ENCODE results near the gene SLC29A1.
A peak's percentile ranks its signal among the peaks of the same experiment; 100 is the strongest.

Gene SLC29A1

GRCh38 chr6:44265007-44265721, 41.8 kb downstream of the SLC29A1 start, which contains the start of gene NFKBIE:
Gene NFKBIE, minus strand, starts transcription at chr6:44265551. Its CDS starts 205 bp downstream, at chr6:44265346.
- Histone ChIP-seq H3K4me1 (ENCODE audit: insufficient read depth, insufficient read length) (peaks cover 27% of the 10 kb centered on the region), H3K36me3 (ENCODE audit: insufficient read depth, insufficient read length, low read length) (peaks cover 27% of the 10 kb centered on the region), H3K9ac (ENCODE audit: insufficient read length, low read depth) (peak within 1 kb of the TSS; percentile 83), H3K9me3 (ENCODE audit: insufficient read depth, low read length) (no peaks in the 10 kb centered on the region), H3K4me3 (ENCODE audit: insufficient read length, low read depth) (peak within 1 kb of the TSS; percentile 74), H3K27me3 (ENCODE audit: insufficient read depth, insufficient read length) (peaks cover 27% of the 10 kb centered on the region)
- TF ChIP-seq YY1 (IDR thresholded peaks at IDR 0.05; ENCODE audit: insufficient read depth, insufficient read length) = no peak
- TF ChIP-seq ZNF274 (IDR thresholded peaks at IDR 0.05; ENCODE audit: low read depth, low read length) = no peak
- TF ChIP-seq SUZ12 (IDR thresholded peaks at IDR 0.05; ENCODE audit: extremely low read depth, insufficient read depth, insufficient read length) = no peak
- peak; percentile 58 for DNase-seq (ENCODE audit: low read depth, low spot score)

- no peaks in the 10 kb centered on the region for H3K9me3 ChIP-seq (ENCODE audit: insufficient read depth, low read length)
- no peak for TF ChIP-seq ZNF274 (IDR thresholded peaks at IDR 0.05; ENCODE audit: low read depth, low read length)
- TF ChIP-seq YY1 (IDR thresholded peaks at IDR 0.05; ENCODE audit: insufficient read depth, insufficient read length) = no peak
- TF ChIP-seq SUZ12 (IDR thresholded peaks at IDR 0.05; ENCODE audit: extremely low read depth, insufficient read depth, insufficient read length) = no peak
- no peak overlapping the region for H3K4me3 ChIP-seq (ENCODE audit: insufficient read length, low read depth)
- no peak overlapping the region for H3K9ac ChIP-seq (ENCODE audit: insufficient read length, low read depth)
- peaks cover 27% of the 10 kb centered on the region for H3K4me1 ChIP-seq (ENCODE audit: insufficient read depth, insufficient read length)
- peaks cover 27% of the 10 kb centered on the region for H3K27me3 ChIP-seq (ENCODE audit: insufficient read depth, insufficient read length)
- no peak for DNase-seq (ENCODE audit: low read depth, low spot score)
- peaks cover 21% of the 10 kb centered on the region for H3K36me3 ChIP-seq (ENCODE audit: insufficient read depth, insufficient read length, low read length)
These were observed 42.4 kb downstream of the SLC29A1 start for GRCh38 chr6:44265722-44266233.

- no peak overlapping the region for H3K4me3 ChIP-seq (ENCODE audit: insufficient read length, low read depth)
- H3K4me1 ChIP-seq (ENCODE audit: insufficient read depth, insufficient read length) = peaks cover 27% of the 10 kb centered on the region
- H3K36me3 ChIP-seq (ENCODE audit: insufficient read depth, insufficient read length, low read length) = peaks cover 15% of the 10 kb centered on the region
- TF ChIP-seq ZNF274 (IDR thresholded peaks at IDR 0.05; ENCODE audit: low read depth, low read length) (no peak), SUZ12 (IDR thresholded peaks at IDR 0.05; ENCODE audit: extremely low read depth, insufficient read depth, insufficient read length) (no peak), YY1 (IDR thresholded peaks at IDR 0.05; ENCODE audit: insufficient read depth, insufficient read length) (no peak)
- H3K27me3 ChIP-seq (ENCODE audit: insufficient read depth, insufficient read length) = peaks cover 27% of the 10 kb centered on the region
- DNase-seq (ENCODE audit: low read depth, low spot score) = no peak
- no peaks in the 10 kb centered on the region for H3K9me3 ChIP-seq (ENCODE audit: insufficient read depth, low read length)
- H3K9ac ChIP-seq (ENCODE audit: insufficient read length, low read depth) = no peak overlapping the region
These were observed 43.0 kb downstream of the SLC29A1 start for GRCh38 chr6:44266347-44266746.

- H3K36me3 ChIP-seq (ENCODE audit: insufficient read depth, insufficient read length, low read length) = peaks cover 6% of the 10 kb centered on the region
- no peaks in the 10 kb centered on the region for H3K9me3 ChIP-seq (ENCODE audit: insufficient read depth, low read length)
- H3K4me3 ChIP-seq (ENCODE audit: insufficient read length, low read depth) = no peak overlapping the region
- H3K4me1 ChIP-seq (ENCODE audit: insufficient read depth, insufficient read length) = peaks cover 25% of the 10 kb centered on the region
- H3K27me3 ChIP-seq (ENCODE audit: insufficient read depth, insufficient read length) = peaks cover 27% of the 10 kb centered on the region
- H3K9ac ChIP-seq (ENCODE audit: insufficient read length, low read depth) = no peak overlapping the region
- DNase-seq (ENCODE audit: low read depth, low spot score) = no peak
- no peak for TF ChIP-seq SUZ12 (IDR thresholded peaks at IDR 0.05; ENCODE audit: extremely low read depth, insufficient read depth, insufficient read length)
- TF ChIP-seq ZNF274 (IDR thresholded peaks at IDR 0.05; ENCODE audit: low read depth, low read length) = no peak
- no peak for TF ChIP-seq YY1 (IDR thresholded peaks at IDR 0.05; ENCODE audit: insufficient read depth, insufficient read length)
These were observed 43.9 kb downstream of the SLC29A1 start for GRCh38 chr6:44267252-44267651.

GRCh38 chr6:44268095-44268628, 44.8 kb downstream of the SLC29A1 start:
- Histone ChIP-seq H3K9ac (ENCODE audit: insufficient read length, low read depth) (no peak overlapping the region), H3K27me3 (ENCODE audit: insufficient read depth, insufficient read length) (peaks cover 27% of the 10 kb centered on the region), H3K9me3 (ENCODE audit: insufficient read depth, low read length) (no peaks in the 10 kb centered on the region), H3K4me1 (ENCODE audit: insufficient read depth, insufficient read length) (peaks cover 18% of the 10 kb centered on the region), H3K4me3 (ENCODE audit: insufficient read length, low read depth) (no peak overlapping the region), H3K36me3 (ENCODE audit: insufficient read depth, insufficient read length, low read length) (no peaks in the 10 kb centered on the region)
- TF ChIP-seq SUZ12 (IDR thresholded peaks at IDR 0.05; ENCODE audit: extremely low read depth, insufficient read depth, insufficient read length) (no peak), YY1 (IDR thresholded peaks at IDR 0.05; ENCODE audit: insufficient read depth, insufficient read length) (no peak), ZNF274 (IDR thresholded peaks at IDR 0.05; ENCODE audit: low read depth, low read length) (no peak)
- peak; percentile 64 for DNase-seq (ENCODE audit: low read depth, low spot score)

- peaks cover 27% of the 10 kb centered on the region for H3K27me3 ChIP-seq (ENCODE audit: insufficient read depth, insufficient read length)
- no peak overlapping the region for H3K4me3 ChIP-seq (ENCODE audit: insufficient read length, low read depth)
- H3K9ac ChIP-seq (ENCODE audit: insufficient read length, low read depth) = peak overlapping the region; percentile 21
- H3K36me3 ChIP-seq (ENCODE audit: insufficient read depth, insufficient read length, low read length) = no peaks in the 10 kb centered on the region
- TF ChIP-seq YY1 (IDR thresholded peaks at IDR 0.05; ENCODE audit: insufficient read depth, insufficient read length) (no peak), ZNF274 (IDR thresholded peaks at IDR 0.05; ENCODE audit: low read depth, low read length) (no peak), SUZ12 (IDR thresholded peaks at IDR 0.05; ENCODE audit: extremely low read depth, insufficient read depth, insufficient read length) (no peak)
- DNase-seq (ENCODE audit: low read depth, low spot score) = no peak
- peaks cover 8% of the 10 kb centered on the region for H3K4me1 ChIP-seq (ENCODE audit: insufficient read depth, insufficient read length)
- H3K9me3 ChIP-seq (ENCODE audit: insufficient read depth, low read length) = no peaks in the 10 kb centered on the region
These were observed 46.0 kb downstream of the SLC29A1 start for GRCh38 chr6:44269178-44269920.

Data from NT2/D1 (cell line).